HCT116 (cell line): ENCODE data around the gene CLIC4. TPM values are rescaled to one million over a fixed set of nuclear protein-coding genes. Genes with fewer than 3 reads are reported as not detected.

Experiments used
- ATAC-seq: fragments of 200-7000 bp; cut with Tn5 transposase; 2 replicates; pipeline ENCODE4 v1.9.1; 2020; ENCODE audit warnings: mild to moderate bottlenecking, moderate library complexity
- BruUV-seq: library from RNA; stranded (reverse); fragments of 400-500 nt; replicated peaks from 2 replicates; lab custom pipeline; 2021; lab: Mats Ljungman, UMichigan
- CTCF ChIA-PET: fragments of 300-600 bp; sonication (Branson Sonifier 250); formaldehyde crosslinking; loops from one replicate; lab custom pipeline; 2021; ENCODE audit warnings: antibody characterized with exemption; lab: Charles Lee
- POLR2A ChIA-PET: fragments of 300-600, 350-600 bp; sonication (Branson Sonifier 250); formaldehyde crosslinking; loops from one replicate; lab custom pipeline; 2021; ENCODE audit warnings: antibody characterized with exemption; lab: Charles Lee
- RAD21 ChIA-PET, 2 experiments: fragments of 300-600 bp; sonication (Branson Sonifier 250); formaldehyde crosslinking; loops; one replicate each; lab custom pipeline; 2023; ENCODE audit warnings: low total read pairs in 2 of 2; ENCODE audit not compliant: uncharacterized antibody in 2 of 2, unreplicated experiment in 2 of 2, low non-redundant PET in 1 of 2; lab: Charles Lee
- DNase-seq: peaks from one replicate; pipeline ENCODE4 v3.0.0-alpha.2; 2010; ENCODE audit warnings: low read depth, low spot score
- H2AFZ ChIP-seq: fragments of 200-600 bp; shearing (Covaris generic), sonication (generic); 2 replicates; pipeline ENCODE4 v1.6.1; 2017; ENCODE audit warnings: low read depth, mixed run types, mixed read lengths, antibody characterized with exemption, low read length; ENCODE audit not compliant: poor library complexity, severe bottlenecking
- H3K27ac ChIP-seq: 2 replicates; pipeline ENCODE4 v1.5.1; 2012; ENCODE audit warnings: low read depth, low read length
- H3K27me3 ChIP-seq: fragments of 200-600 bp; sonication (generic); 2 replicates; pipeline ENCODE4 v1.6.1; 2016; ENCODE audit warnings: mixed run types, low read length, mixed read lengths; ENCODE audit not compliant: insufficient read depth
- H3K36me3 ChIP-seq, 2 experiments: fragments of 200-500 bp in 1 of 2; fragments of 200-600 bp in 1 of 2; sonication (Bioruptor generic) in 1 of 2; sonication (generic) in 1 of 2; 2 replicates each; pipeline versions ENCODE4 v1.5.1 to v1.6.1; 2014 to 2016; ENCODE audit warnings: low read length in 2 of 2, inconsistent platforms in 1 of 2, mixed read lengths in 1 of 2, mixed run types in 1 of 2; ENCODE audit not compliant: insufficient read depth in 2 of 2, control insufficient read depth in 1 of 2
- H3K4me1 ChIP-seq, 2 experiments: fragments of 200-600 bp in 1 of 2; sonication (generic) in 1 of 2; 2 replicates each; pipeline versions ENCODE4 v1.5.1 to v1.6.1; 2012 to 2017; ENCODE audit warnings: low read length in 2 of 2, inconsistent platforms in 1 of 2, mild to moderate bottlenecking in 1 of 2, mixed read lengths in 1 of 2, mixed run types in 1 of 2, moderate library complexity in 1 of 2; ENCODE audit not compliant: insufficient read depth in 2 of 2, control insufficient read depth in 1 of 2
- H3K4me2 ChIP-seq: fragments of 200-600 bp; sonication (generic); 2 replicates; pipeline ENCODE4 v1.6.1; 2017; ENCODE audit warnings: mixed run types, low read length, mixed read lengths
- H3K4me3 ChIP-seq, 2 experiments: fragments of 200-600 bp in 1 of 2; sonication (generic) in 1 of 2; replicated peaks in 1 of 2; 2 replicates each; pipeline ENCODE4 v1.5.1; 2011 to 2016; ENCODE audit warnings: low read length in 2 of 2, control low read depth in 1 of 2, low read depth in 1 of 2, mild to moderate bottlenecking in 1 of 2, mixed read lengths in 1 of 2, mixed run types in 1 of 2
- H3K79me2 ChIP-seq: fragments of 200-600 bp; sonication (generic); 2 replicates; pipeline ENCODE4 v1.6.1; 2017; ENCODE audit warnings: mild to moderate bottlenecking, mixed run types, low read length, moderate library complexity, mixed read lengths; ENCODE audit not compliant: insufficient read depth
- H3K9ac ChIP-seq: fragments of 200-600 bp; sonication (generic); 2 replicates; pipeline ENCODE4 v1.6.1; 2016; ENCODE audit warnings: low read length, mixed read lengths
- H3K9me2 ChIP-seq: fragments of 200-600 bp; sonication (generic), shearing (Covaris generic); 2 replicates; pipeline ENCODE4 v1.6.1; 2017; ENCODE audit warnings: mixed run types, mild to moderate bottlenecking, moderate library complexity; ENCODE audit not compliant: insufficient read depth
- H3K9me3 ChIP-seq, 2 experiments: fragments of 200-500 bp in 1 of 2; fragments of 200-600 bp in 1 of 2; sonication (Bioruptor generic) in 1 of 2; sonication (generic) in 1 of 2; 2 replicates each; pipeline ENCODE4 v1.6.1; 2014 to 2017; ENCODE audit warnings: low read length in 2 of 2, mixed read lengths in 2 of 2, inconsistent platforms in 1 of 2, low read depth in 1 of 2, mild to moderate bottlenecking in 1 of 2, mixed run types in 1 of 2, moderate library complexity in 1 of 2; ENCODE audit not compliant: control insufficient read depth in 1 of 2, insufficient read depth in 1 of 2
- H4K20me1 ChIP-seq: fragments of 200-600 bp; sonication (generic), shearing (Covaris generic); 2 replicates; pipeline ENCODE4 v1.6.1; 2017; ENCODE audit warnings: mixed run types, mild to moderate bottlenecking, moderate library complexity; ENCODE audit not compliant: insufficient read depth
- ATF3 ChIP-seq: IDR thresholded peaks from 2 replicates; pipeline ENCODE4 v1.6.1; 2012
- CBX3 ChIP-seq: IDR thresholded peaks from 2 replicates; pipeline ENCODE4 v1.6.1; 2012; ENCODE audit warnings: low read depth
- EGR1 ChIP-seq: IDR thresholded peaks from 2 replicates; pipeline ENCODE4 v1.6.1; 2012; ENCODE audit warnings: low read depth
- EZH2phosphoT487 ChIP-seq: fragments of 200-600 bp; IDR thresholded peaks from 2 replicates; pipeline ENCODE4 v1.6.1; 2018; ENCODE audit warnings: antibody characterized with exemption, borderline replicate concordance
- JUND ChIP-seq: IDR thresholded peaks from 2 replicates; pipeline ENCODE4 v1.6.1; 2012
- POLR2A ChIP-seq: IDR thresholded peaks from 2 replicates; pipeline ENCODE4 v1.7.0; 2011; ENCODE audit warnings: borderline replicate concordance; ENCODE audit not compliant: insufficient read depth, insufficient read length; ENCODE audit errors: extremely low read depth
- SP1 ChIP-seq: IDR thresholded peaks from 2 replicates; pipeline ENCODE4 v1.6.1; 2012; ENCODE audit warnings: low read depth
- YY1 ChIP-seq: IDR thresholded peaks from 2 replicates; pipeline ENCODE4 v1.6.1; 2011; ENCODE audit warnings: low read length, low read depth, moderate library complexity, mild to moderate bottlenecking; ENCODE audit not compliant: insufficient replicate concordance; ENCODE audit errors: extremely low read depth
- ZNF274 ChIP-seq: fragments of 200-500 bp; sonication (Bioruptor generic); IDR thresholded peaks from 2 replicates; pipeline ENCODE4 v1.6.1; 2014; ENCODE audit warnings: mild to moderate bottlenecking, low read depth, low read length, inconsistent platforms
- intact Hi-C: fragments of 100-400 bp; cut with micrococcal nuclease; formaldehyde crosslinking; loops from 2 replicates; pipeline ENCODE4 v1.10.0; 2022
- total RNA-seq: library from RNA; stranded (reverse); gene quantifications from one replicate; pipeline ENCODE4 v1.2.1, GENCODE V29; 2021; ENCODE audit not compliant: unreplicated experiment
- TF ChIP-seq, protein P1 (sequence below): IDR thresholded peaks from 2 replicates; pipeline ENCODE4 v1.6.1; 2012; ENCODE audit warnings: low read depth
- TF ChIP-seq, protein P2 (sequence below): IDR thresholded peaks from 2 replicates; pipeline ENCODE4 v1.6.1; 2012

The CLIC4 gene
- total RNA-seq, 1 experiment from 2014 or later: 77.2 TPM

DNA sequence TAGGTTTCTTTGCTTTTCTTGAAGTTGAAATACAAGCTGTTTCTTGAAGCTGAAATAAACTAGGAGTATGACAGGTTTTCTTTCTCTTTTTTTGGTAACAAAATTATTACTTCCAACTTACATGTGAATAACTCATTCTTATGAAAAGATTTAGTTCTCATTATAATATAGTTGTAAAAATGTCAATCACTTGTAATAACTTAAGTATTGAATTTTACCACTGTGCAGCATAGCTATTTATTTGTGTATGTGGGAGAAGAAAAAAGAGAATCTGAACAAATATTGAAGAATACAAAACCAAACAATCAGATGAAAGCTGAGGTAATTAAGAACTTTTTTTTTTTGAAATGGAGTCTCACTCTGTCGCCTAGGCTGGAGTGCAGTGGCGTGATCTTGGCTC is 11.1 kb downstream of the CLIC4 start:
- Histone ChIP-seq H3K9ac (no peak overlapping the region), H3K79me2 (peaks cover 32% of the 10 kb centered on the region), H3K27me3 (no peaks in the 10 kb centered on the region), H3K4me1 (peaks cover 13 to 15% of the 10 kb centered on the region in 2 experiments), H3K9me3 (no peaks in the 10 kb centered on the region), H3K27ac (no peak overlapping the region), H2AFZ (no peak overlapping the region), H4K20me1 (no peaks in the 10 kb centered on the region), H3K9me2 (no peaks in the 10 kb centered on the region), H3K4me3 (no peak overlapping the region), H3K4me2 (no peak overlapping the region), H3K36me3 (no peaks in the 10 kb centered on the region)
- no peak for TF ChIP-seq SP1
- TF ChIP-seq ATF3: no peak
- TF ChIP-seq, protein P1, sequence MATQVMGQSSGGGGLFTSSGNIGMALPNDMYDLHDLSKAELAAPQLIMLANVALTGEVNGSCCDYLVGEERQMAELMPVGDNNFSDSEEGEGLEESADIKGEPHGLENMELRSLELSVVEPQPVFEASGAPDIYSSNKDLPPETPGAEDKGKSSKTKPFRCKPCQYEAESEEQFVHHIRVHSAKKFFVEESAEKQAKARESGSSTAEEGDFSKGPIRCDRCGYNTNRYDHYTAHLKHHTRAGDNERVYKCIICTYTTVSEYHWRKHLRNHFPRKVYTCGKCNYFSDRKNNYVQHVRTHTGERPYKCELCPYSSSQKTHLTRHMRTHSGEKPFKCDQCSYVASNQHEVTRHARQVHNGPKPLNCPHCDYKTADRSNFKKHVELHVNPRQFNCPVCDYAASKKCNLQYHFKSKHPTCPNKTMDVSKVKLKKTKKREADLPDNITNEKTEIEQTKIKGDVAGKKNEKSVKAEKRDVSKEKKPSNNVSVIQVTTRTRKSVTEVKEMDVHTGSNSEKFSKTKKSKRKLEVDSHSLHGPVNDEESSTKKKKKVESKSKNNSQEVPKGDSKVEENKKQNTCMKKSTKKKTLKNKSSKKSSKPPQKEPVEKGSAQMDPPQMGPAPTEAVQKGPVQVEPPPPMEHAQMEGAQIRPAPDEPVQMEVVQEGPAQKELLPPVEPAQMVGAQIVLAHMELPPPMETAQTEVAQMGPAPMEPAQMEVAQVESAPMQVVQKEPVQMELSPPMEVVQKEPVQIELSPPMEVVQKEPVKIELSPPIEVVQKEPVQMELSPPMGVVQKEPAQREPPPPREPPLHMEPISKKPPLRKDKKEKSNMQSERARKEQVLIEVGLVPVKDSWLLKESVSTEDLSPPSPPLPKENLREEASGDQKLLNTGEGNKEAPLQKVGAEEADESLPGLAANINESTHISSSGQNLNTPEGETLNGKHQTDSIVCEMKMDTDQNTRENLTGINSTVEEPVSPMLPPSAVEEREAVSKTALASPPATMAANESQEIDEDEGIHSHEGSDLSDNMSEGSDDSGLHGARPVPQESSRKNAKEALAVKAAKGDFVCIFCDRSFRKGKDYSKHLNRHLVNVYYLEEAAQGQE: no peak
- no peak for TF ChIP-seq ZNF274
- no peak for TF ChIP-seq POLR2A
- no peak for TF ChIP-seq YY1
- TF ChIP-seq EGR1: no peak
- TF ChIP-seq, protein P2, sequence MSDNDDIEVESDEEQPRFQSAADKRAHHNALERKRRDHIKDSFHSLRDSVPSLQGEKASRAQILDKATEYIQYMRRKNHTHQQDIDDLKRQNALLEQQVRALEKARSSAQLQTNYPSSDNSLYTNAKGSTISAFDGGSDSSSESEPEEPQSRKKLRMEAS: no peak
- no peak for TF ChIP-seq JUND
- no peak for TF ChIP-seq EZH2phosphoT487
- no peak for TF ChIP-seq CBX3
- POLR2A ChIA-PET: no interaction called here
- CTCF ChIA-PET: interaction anchor here (1.5 kb wide), 1 partner anchor 74 kb away, joined by 3 read pairs; no protein-coding TSS in a partner anchor
- intact Hi-C loops: no loop called here
- DNase-seq (no peak), ATAC-seq (no peak)
- RAD21 ChIA-PET: no interaction called here
- no TSS peak for BruUV-seq
